ENCODE measurements around the gene MEX3D.

The MEX3D gene

GRCh38 chr19:1592755-1593500, 24.8 kb upstream of the MEX3D start, which contains the start of gene MBD3:
Gene MBD3 (minus strand): TSS chr19:1592865. CDS start chr19:1592631, 234 bp downstream.
- peak; percentile 76 for DNase-seq

- DNase-seq: peak; percentile 44
Measured at GRCh38 chr19:1592024-1592754, 24.1 kb upstream of the MEX3D start.

GRCh38 chr19:1591421-1592023, 23.4 kb upstream of the MEX3D start:
- DNase-seq: no peak

GRCh38 chr19:1590641-1591397, 22.7 kb upstream of the MEX3D start:
- DNase-seq: peak; percentile 17

DNA sequence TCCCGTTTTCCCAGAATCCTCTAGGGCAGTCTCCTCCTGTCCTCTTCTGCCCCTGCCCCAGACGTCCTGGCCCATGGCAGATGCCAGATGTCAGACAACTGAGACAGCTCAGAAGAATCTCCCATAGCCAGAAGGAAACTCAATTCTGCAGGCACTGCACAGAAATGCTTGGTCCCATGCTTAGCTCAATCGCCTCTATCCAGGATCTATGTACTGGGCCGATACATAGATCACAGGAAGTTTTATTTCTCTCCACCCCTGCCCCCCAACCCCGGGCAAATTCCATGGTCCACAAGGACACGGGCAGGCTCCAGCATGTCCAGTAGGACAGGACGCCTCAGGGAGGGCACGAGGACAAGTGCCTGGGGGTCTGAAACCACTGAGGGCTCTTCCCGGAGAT, 19.7 kb upstream of the MEX3D start:
- no peak for DNase-seq

GRCh38 chr19:1585243-1585580, 17.1 kb upstream of the MEX3D start:
- DNase-seq: no peak

GRCh38 chr19:1584500-1585242, 16.5 kb upstream of the MEX3D start:
- DNase-seq: no peak

DNA sequence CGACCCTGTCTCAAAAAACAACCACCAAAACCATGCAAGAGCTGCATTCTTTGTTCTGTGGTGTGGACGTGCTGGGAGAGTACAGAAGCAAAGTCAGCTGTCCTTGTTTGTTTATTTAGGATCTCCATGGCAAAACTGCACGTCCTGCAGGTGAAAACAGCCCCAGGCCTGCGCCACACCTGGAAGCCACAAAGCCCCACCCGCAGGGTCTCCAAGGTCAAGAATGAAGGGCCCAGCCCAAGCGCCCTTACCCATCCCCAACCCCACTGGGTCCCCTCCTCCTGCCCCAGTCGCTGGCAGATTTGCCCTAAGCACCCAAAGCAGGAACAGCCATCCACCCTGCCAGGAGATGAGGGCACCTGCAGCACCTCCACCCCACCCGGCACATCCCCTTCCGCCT, 14.1 kb upstream of the MEX3D start:
- DNase-seq: no peak

GRCh38 chr19:1580957-1581356, 12.8 kb upstream of the MEX3D start:
- DNase-seq: no peak

- no peak for DNase-seq
Measured at GRCh38 chr19:1580382-1580781, 12.3 kb upstream of the MEX3D start.

DNA sequence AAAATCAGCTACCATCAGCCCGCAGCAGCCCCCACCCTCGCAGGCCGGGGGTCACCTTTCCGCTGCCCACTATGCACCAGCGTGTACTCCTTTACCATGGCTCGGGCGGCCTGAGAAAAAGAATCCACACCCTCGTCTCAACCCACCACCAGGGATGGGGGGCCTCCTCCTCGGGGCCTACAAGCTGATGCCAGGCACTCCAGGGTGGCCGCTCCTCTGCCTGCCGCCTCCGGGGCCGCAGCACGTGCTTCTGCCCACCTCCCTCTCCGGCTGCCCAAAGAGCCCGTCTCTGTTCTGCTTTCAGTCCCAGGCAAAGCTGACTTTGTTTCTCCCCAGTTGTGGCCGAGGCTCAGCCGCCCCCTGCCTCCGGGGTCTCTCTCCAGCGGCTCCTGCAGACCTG, 11.1 kb upstream of the MEX3D start:
- no peak for DNase-seq

- DNase-seq: peak; percentile 12
Measured at GRCh38 chr19:1577929-1578618, 9.9 kb upstream of the MEX3D start.

DNA sequence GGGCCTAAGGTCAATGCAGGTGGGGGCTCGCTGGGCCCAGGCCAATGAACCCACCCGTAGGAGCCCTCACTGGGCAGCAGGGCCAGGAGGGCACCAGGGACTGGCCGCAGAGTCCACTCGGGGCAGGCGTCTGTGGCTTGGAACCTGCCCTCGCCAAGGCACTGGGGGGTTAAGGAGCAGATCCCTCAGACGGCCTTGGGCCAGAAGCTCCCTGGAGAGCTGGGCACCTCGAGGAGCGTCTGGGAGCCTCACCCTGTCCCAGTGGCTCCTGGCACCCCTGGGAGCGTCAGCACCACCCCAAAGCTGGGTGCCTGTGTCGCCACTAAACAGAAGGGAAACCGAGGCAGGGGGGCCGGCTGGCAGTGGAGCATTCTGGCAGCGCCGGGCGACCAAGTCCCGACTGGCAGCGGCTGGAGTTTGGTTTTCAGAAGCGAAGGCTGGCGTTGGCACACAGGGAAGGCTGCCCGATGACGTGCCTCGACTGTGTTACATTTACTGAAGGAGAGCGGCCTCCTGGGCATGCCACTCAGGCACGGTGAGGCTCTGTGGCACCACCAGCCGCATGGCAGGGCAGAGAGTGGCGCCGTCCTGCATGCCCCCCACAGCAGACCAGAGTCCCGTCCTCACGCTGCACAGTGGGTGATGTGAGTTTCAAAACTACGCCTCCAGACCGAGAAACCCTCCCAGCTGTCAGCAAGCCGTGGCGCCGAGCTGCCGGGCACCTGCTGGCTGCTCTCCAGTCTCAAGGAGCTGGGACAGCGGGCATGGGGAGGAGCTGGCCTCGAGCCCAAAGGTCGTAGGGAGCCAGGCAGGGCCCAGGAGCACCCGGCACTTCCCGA, 9.2 kb upstream of the MEX3D start:
- peak; percentile 34 for DNase-seq

- no peak for DNase-seq
Measured at GRCh38 chr19:1576242-1577089, 8.3 kb upstream of the MEX3D start.

- no peak for DNase-seq
Measured at GRCh38 chr19:1575323-1576241, 7.5 kb upstream of the MEX3D start.

DNA sequence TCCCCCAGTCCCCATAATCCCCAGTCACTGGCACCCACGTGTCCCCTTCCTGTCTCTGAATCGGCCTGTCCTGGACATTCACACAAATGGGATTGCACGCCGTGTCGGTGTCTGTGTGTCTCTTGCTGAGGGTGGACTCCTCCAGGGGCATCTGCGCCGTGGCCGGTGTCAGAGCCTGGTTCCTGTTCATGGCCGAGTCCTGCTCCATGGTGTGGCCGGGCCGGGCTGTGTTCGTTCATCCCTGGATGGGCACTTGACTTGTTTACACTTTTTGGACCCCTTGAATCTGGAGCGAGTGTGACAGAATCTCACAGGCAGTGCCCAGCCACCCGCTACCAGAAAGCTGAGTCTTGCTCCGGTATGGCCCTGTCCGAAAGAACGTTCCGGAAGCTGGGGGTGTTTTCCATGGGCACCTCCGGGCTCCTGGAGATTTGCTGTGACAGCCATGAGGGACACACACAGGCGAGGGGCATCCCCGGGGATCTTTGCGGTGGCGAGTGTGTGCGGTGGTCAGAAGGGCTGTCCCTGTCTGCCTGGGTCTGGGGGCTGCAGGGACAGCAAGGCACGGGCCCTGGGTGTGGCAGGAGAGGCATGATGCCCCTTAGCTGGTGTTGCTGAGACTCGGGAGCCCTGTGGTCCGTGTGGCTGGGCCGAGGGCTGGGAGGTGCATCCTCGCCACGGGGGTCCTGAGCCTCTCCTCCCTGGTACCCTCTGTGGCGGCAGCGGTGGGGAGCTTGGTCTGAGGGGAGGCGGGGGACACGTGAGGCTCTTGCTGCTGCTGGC, 6.4 kb upstream of the MEX3D start:
- DNase-seq: no peak

DNA sequence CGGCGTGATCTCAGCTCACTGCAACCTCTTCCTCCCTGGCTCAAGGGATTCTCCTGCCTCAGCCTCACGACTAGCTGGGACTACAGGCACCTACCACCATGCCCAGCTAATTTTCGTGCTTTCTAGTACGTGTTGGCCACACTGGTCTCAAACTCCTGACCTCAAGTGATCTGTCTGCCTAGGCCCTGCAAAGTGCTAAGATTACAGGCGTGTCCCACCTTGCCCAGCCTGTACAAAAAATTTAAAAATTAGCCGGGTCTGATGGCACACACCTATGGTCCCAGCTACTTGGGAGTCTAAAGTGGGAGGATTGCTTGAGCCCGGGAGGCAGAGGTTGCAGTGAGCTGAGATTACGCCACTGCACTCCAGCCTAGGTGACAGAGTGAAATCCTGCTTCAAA, 4.7 kb upstream of the MEX3D start:
- DNase-seq: no peak

GRCh38 chr19:1571358-1571757, 3.2 kb upstream of the MEX3D start:
- DNase-seq: no peak
